A673 (cell line): Measurements from ENCODE around the gene GRK6.

Experiments used
- EZH2 ChIP-seq: fragments of 200-600 bp; sonication (generic); IDR thresholded peaks from 2 replicates; pipeline ENCODE4 v1.6.1; 2017; ENCODE audit warnings: borderline replicate concordance, low read depth, mild to moderate bottlenecking, mixed read lengths, antibody characterized with exemption, low read length; ENCODE audit not compliant: poor library complexity, severe bottlenecking
- TF ChIP-seq, protein P1 (sequence below): fragments of 300-800, 200-600 bp; sonication (generic); conservative IDR thresholded peaks from 2 replicates; pipeline ENCODE4 v1.5.1; 2017; ENCODE audit warnings: low read depth, mild to moderate bottlenecking, antibody characterized with exemption, low read length, moderate library complexity, mixed read lengths

DNA sequence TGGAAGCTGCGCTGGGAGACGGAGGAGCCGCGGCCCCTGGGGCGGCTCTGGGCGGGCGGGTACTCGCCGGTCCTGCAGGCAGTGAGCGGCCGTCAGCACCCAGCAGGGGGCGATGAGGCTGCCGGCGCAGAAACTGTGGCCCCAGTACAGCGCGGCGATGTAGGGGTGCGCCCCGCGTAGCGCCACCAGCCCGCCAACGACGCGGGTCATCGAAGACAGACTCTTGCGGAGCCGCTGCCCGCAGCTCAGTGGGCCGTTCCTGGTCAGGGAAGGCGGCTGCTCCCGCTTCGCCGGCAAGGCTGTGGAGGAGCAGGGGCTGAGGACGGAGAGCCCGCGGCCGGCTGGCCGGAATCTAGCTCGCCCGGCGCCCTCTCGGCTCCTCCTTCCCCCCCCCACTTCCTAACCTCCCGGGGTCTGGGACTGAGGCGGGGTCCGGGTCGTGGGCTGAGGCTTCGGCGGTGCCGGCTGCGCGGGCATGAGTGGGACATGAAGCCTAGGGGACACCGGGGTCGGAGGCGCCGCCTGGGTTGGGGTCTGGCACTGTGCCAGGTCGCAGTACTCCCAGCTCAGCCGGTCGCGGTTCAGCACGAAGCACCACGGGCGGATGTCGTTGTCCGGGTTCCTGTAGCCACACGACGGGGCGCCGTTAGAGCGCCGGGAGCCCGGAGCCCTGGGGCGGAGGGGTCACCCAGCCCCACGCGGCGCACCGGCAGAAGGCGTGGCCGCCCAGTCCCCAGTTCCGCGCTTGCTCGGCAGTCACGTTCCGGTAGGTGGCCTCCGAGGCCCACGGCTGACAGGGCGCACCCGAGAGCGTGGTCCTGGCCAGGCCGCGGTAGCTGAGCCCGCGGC is 22.5 kb upstream of the GRK6 start:
- TF ChIP-seq, protein P1, sequence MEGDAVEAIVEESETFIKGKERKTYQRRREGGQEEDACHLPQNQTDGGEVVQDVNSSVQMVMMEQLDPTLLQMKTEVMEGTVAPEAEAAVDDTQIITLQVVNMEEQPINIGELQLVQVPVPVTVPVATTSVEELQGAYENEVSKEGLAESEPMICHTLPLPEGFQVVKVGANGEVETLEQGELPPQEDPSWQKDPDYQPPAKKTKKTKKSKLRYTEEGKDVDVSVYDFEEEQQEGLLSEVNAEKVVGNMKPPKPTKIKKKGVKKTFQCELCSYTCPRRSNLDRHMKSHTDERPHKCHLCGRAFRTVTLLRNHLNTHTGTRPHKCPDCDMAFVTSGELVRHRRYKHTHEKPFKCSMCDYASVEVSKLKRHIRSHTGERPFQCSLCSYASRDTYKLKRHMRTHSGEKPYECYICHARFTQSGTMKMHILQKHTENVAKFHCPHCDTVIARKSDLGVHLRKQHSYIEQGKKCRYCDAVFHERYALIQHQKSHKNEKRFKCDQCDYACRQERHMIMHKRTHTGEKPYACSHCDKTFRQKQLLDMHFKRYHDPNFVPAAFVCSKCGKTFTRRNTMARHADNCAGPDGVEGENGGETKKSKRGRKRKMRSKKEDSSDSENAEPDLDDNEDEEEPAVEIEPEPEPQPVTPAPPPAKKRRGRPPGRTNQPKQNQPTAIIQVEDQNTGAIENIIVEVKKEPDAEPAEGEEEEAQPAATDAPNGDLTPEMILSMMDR = peak; percentile 52
- no peak for TF ChIP-seq EZH2
